GM23248 (cell line): Measurements from ENCODE around the gene TFR2. TPM values are rescaled to one million over a fixed set of nuclear protein-coding genes. Genes with fewer than 3 reads are reported as not detected.

Experiments
- DNase-seq: peaks from one replicate; pipeline ENCODE4 v3.0.0-alpha.2; 2015
- H2AFZ ChIP-seq: fragments of 200-600 bp; sonication (generic); 2 replicates; pipeline ENCODE4 v1.6.1; 2016; ENCODE audit warnings: antibody characterized with exemption
- H3F3A ChIP-seq: fragments of 200-600 bp; sonication (generic); 2 replicates; pipeline ENCODE4 v1.6.1; 2016; ENCODE audit warnings: mild to moderate bottlenecking, antibody characterized with exemption, mixed run types; ENCODE audit not compliant: insufficient read depth
- H3K27ac ChIP-seq: fragments of 200-600 bp; sonication (generic); 2 replicates; pipeline ENCODE4 v1.5.1; 2016; ENCODE audit warnings: mild to moderate bottlenecking
- H3K27me3 ChIP-seq: fragments of 200-600 bp; sonication (generic); replicated peaks from 2 replicates; pipeline ENCODE4 v1.6.1; 2016; ENCODE audit warnings: mild to moderate bottlenecking; ENCODE audit not compliant: insufficient read depth
- H3K36me3 ChIP-seq: fragments of 200-600 bp; sonication (generic); 2 replicates; pipeline ENCODE4 v1.6.1; 2016; ENCODE audit warnings: low read depth, mild to moderate bottlenecking
- H3K4me1 ChIP-seq: fragments of 200-600 bp; sonication (generic); 2 replicates; pipeline ENCODE4 v1.6.1; 2016; ENCODE audit warnings: mild to moderate bottlenecking; ENCODE audit not compliant: insufficient read depth
- H3K4me2 ChIP-seq: fragments of 200-600 bp; sonication (generic); one replicate; pipeline ENCODE4 v1.6.1; 2016; ENCODE audit warnings: mild to moderate bottlenecking; ENCODE audit not compliant: unreplicated experiment
- H3K4me3 ChIP-seq: fragments of 200-600 bp; sonication (generic); 2 replicates; pipeline ENCODE4 v1.5.1; 2016; ENCODE audit warnings: mild to moderate bottlenecking
- H3K79me2 ChIP-seq: fragments of 200-600 bp; sonication (generic); 2 replicates; pipeline ENCODE4 v1.6.1; 2016; ENCODE audit warnings: mild to moderate bottlenecking; ENCODE audit not compliant: insufficient read depth
- H3K9ac ChIP-seq: fragments of 200-600 bp; sonication (generic); 2 replicates; pipeline ENCODE4 v1.6.1; 2016; ENCODE audit warnings: mild to moderate bottlenecking
- H3K9me2 ChIP-seq: fragments of 200-600 bp; sonication (generic); 2 replicates; pipeline ENCODE4 v1.6.1; 2016; ENCODE audit warnings: mixed run types, mild to moderate bottlenecking, moderate library complexity; ENCODE audit not compliant: insufficient read depth
- H3K9me3 ChIP-seq: fragments of 200-600 bp; sonication (generic); one replicate; pipeline ENCODE4 v1.6.1; 2017; ENCODE audit warnings: low read depth
- H4K20me1 ChIP-seq: fragments of 200-600 bp; sonication (generic); 2 replicates; pipeline ENCODE4 v1.6.0; 2016; ENCODE audit not compliant: insufficient read depth
- EZH2 ChIP-seq: fragments of 200-600 bp; sonication (generic); IDR thresholded peaks from 2 replicates; pipeline ENCODE4 v1.6.1; 2018; ENCODE audit warnings: antibody characterized with exemption, mild to moderate bottlenecking; ENCODE audit not compliant: insufficient read depth, poor library complexity, severe bottlenecking
- EZH2phosphoT487 ChIP-seq: fragments of 200-600 bp; sonication (generic); IDR thresholded peaks from 2 replicates; pipeline ENCODE4 v1.6.1; 2018; ENCODE audit warnings: antibody characterized with exemption, moderate library complexity, mild to moderate bottlenecking, low read depth; ENCODE audit not compliant: insufficient read depth
- WGBS, 2 experiments: methylation state at CpG; one replicate each; pipeline ENCODE4 v1.1.6; 2015 to 2017; ENCODE audit warnings: low lambda C conversion rate in 2 of 2, low coverage in 1 of 2; ENCODE audit errors: missing lambda C conversion rate in 2 of 2; 5-methylcytosine and 5-hydroxymethylcytosine counted together
- in situ Hi-C: fragments of 300-500 bp; cut with MboI; formaldehyde crosslinking; loops from 2 replicates; pipeline ENCODE4 v1.15.0; 2020
- polyA plus RNA-seq: library from polyadenylated mRNA; unstranded; fragments of >200 nt; fragmentation: Nextera tagmentation; extraction: Ambion mirVana; gene quantifications from 2 replicates; pipeline ENCODE4 v1.2.1, GENCODE V29; 2016
- total RNA-seq: library from RNA; depleted of rRNA; stranded (reverse); fragments of >200 nt; shearing (Covaris generic); gene quantifications from 2 replicates; pipeline ENCODE4 v1.2.3, GENCODE V29; 2014

Gene TFR2
- total and polyA plus RNA-seq, 2 experiments from 2014 or later = 0.11 to 0.79 TPM

DNA sequence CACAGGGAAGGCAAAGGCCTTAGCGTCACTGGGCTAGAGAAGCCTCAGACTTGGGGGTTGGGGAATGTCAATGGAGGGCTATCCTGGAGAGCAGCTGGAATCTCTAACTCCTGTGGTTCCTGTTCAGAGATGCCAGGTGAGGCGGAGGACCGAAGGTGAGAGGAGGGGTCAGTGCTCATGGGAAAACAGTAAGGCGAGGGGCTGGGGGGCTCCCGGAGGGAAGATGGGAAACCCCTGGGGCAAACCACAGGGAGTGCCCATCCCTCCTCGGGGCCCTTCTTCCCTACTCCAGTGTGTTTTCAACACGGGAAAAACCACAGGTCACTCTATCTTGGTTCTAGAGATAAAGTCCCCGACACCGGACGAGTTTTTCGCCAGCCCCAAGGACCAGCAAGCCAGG, 58.7 kb downstream of the TFR2 start:
- DNase-seq = no peak
- 80% methylated on average over 11 of the region's 11 CpGs for WGBS, 2 experiments
- H3F3A ChIP-seq = no peaks in the 10 kb centered on the region
- H3K27me3 ChIP-seq = no peaks in the 10 kb centered on the region
- no peak overlapping the region for H3K27ac ChIP-seq
- no peaks in the 10 kb centered on the region; the same call in 1 of the 2 replicates for H4K20me1 ChIP-seq
- no peak for TF ChIP-seq EZH2phosphoT487
- no peak for TF ChIP-seq EZH2
- no peaks in the 10 kb centered on the region for H3K9me2 ChIP-seq
- H3K9me3 ChIP-seq = no peaks in the 10 kb centered on the region
- H3K79me2 ChIP-seq = peaks cover 20% of the 10 kb centered on the region
- H3K4me2 ChIP-seq = no peak overlapping the region
- H3K36me3 ChIP-seq = 0 out of 2 replicates have a peak, but pooled peaks cover 3% of the 10 kb centered on the region
- H2AFZ ChIP-seq = no peak overlapping the region
- in situ Hi-C loops = no loop called here
- no peak overlapping the region for H3K4me3 ChIP-seq
- H3K9ac ChIP-seq = no peak overlapping the region
- 0 out of 2 replicates have a peak, but pooled peaks cover 5% of the 10 kb centered on the region for H3K4me1 ChIP-seq

DNA sequence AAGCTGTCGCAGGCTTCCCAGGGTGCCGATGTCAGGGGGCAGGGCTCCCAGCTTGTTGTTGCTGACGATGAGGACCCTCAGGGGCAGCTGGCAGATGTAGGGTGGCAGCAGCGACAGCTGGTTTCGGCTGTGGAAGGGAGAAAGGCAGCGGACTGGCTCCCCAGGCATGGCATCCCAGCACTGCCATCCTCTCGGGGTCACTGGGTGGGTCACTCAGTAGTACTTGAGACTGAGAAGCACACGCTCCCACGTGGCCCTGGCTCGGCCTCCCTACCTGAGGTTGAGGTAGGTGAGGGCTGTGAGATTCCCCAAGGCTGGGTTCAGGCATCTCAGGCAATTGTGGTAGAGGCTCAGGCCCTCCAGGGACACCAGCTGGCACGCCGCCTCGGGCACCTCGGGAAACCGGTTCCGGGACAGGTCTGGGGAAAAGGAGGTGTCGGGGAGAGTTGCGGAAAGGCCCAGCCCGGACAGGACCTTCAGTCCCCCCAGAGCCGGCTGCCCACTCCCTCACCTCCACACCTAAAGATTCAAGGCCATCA, 59.2 kb downstream of the TFR2 start:
- no peak for DNase-seq
- Histone ChIP-seq H3K9me2 (no peaks in the 10 kb centered on the region), H3K27me3 (no peaks in the 10 kb centered on the region), H3K4me1 (0 out of 2 replicates have a peak, but pooled peaks cover 5% of the 10 kb centered on the region), H3K27ac (no peak overlapping the region), H3F3A (no peaks in the 10 kb centered on the region), H3K4me2 (no peak overlapping the region), H4K20me1 (no peaks in the 10 kb centered on the region; the same call in 1 of the 2 replicates), H3K9me3 (no peaks in the 10 kb centered on the region), H3K79me2 (peaks cover 20% of the 10 kb centered on the region), H3K4me3 (no peak overlapping the region), H3K9ac (no peak overlapping the region), H3K36me3 (0 out of 2 replicates have a peak, but pooled peaks cover 3% of the 10 kb centered on the region), H2AFZ (no peak overlapping the region)
- in situ Hi-C loops = no loop called here
- TF ChIP-seq EZH2phosphoT487 (no peak), EZH2 (no peak)
- 98 to 99% methylated on average over 15 to 20 of the region's 20 CpGs for WGBS, 2 experiments

DNA sequence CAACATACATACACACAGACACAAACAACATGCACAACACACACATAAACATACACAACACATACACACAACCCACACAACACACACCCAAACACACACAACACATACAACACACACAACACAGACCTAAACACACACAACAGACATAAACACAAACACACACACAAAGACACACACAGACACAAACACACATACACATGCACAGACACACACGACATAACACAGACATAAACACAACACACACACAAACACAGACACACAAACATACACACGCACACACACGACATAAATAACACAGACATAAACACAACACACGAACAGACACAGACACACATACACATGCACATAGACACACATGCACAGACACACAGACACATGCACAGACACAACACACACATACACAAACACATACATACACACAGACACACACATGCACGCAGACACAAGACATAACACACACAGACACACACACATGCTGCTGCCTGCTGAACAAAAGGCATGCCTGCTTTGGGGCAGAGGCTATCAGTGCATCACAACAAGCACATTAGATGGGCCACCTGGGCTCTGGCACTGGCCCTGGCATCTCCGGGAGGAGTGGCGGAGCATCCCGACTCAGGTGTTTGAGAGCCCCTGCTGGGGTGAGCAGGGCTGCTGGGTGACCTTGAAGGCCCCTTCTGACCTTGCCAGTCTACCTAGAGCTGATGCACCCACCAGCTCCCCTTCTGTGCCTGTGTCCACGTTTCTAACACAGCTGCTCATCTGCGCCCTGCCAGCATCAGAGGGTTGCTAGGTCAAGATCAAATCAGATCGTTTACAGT, 60.7 kb downstream of the TFR2 start:
- 91% methylated on average over 10 to 11 of the region's 11 CpGs for WGBS, 2 experiments
- in situ Hi-C loops = no loop called here
- H3K4me3 ChIP-seq = no peak overlapping the region
- H3K4me1 ChIP-seq = 0 out of 2 replicates have a peak, but pooled peaks cover 5% of the 10 kb centered on the region
- no peak overlapping the region for H2AFZ ChIP-seq
- H3K79me2 ChIP-seq = peaks cover 19% of the 10 kb centered on the region
- peaks cover 3% of the 10 kb centered on the region; the same call in 1 of the 2 replicates for H3K36me3 ChIP-seq
- H3K9ac ChIP-seq = no peak overlapping the region
- H3K27ac ChIP-seq = no peak overlapping the region
- DNase-seq = no peak
- H3K27me3 ChIP-seq = no peaks in the 10 kb centered on the region
- no peak overlapping the region for H3K4me2 ChIP-seq
- no peaks in the 10 kb centered on the region for H3F3A ChIP-seq
- no peaks in the 10 kb centered on the region for H3K9me2 ChIP-seq
- TF ChIP-seq EZH2 (no peak), EZH2phosphoT487 (no peak)
- H3K9me3 ChIP-seq = no peaks in the 10 kb centered on the region
- no peaks in the 10 kb centered on the region; the same call in 1 of the 2 replicates for H4K20me1 ChIP-seq

- DNase-seq = no peak
- Histone ChIP-seq H3F3A (no peaks in the 10 kb centered on the region), H3K4me1 (no peaks in the 10 kb centered on the region), H4K20me1 (no peaks in the 10 kb centered on the region; the same call in 1 of the 2 replicates), H3K27me3 (no peaks in the 10 kb centered on the region), H3K4me2 (no peak overlapping the region), H3K9me2 (no peaks in the 10 kb centered on the region), H3K27ac (no peak overlapping the region), H3K4me3 (no peak overlapping the region), H3K9me3 (no peaks in the 10 kb centered on the region), H3K79me2 (0 out of 2 replicates have a peak, but pooled peaks cover 5% of the 10 kb centered on the region), H3K36me3 (peaks cover 3% of the 10 kb centered on the region; the same call in 1 of the 2 replicates), H3K9ac (no peak overlapping the region), H2AFZ (no peak overlapping the region)
- no peak for TF ChIP-seq EZH2phosphoT487
- TF ChIP-seq EZH2 = no peak
- in situ Hi-C loops = no loop called here
- 93 to 95% methylated on average over 24 to 28 of the region's 28 CpGs for WGBS, 2 experiments
Measured at GRCh38 chr7:100578246-100579183, 62.8 kb downstream of the TFR2 start.
